ENCODE results near the gene TRMT10B.

- TF ChIP-seq CTCF (IDR thresholded peaks at IDR 0.05) = no peak
- TF ChIP-seq POLR2AphosphoS5 (IDR thresholded peaks at IDR 0.05) = no peak
Measured at GRCh38 chr9:37769306-37769705, 15.7 kb downstream of the TRMT10B start.
